OCI-LY1 (cell line): ENCODE results near the gene PIBF1.

ENCODE experiments used
- H2AFZ ChIP-seq: fragments of 200-600 bp; sonication (generic), shearing (Covaris generic); 2 replicates; pipeline ENCODE4 v1.6.0; 2014; ENCODE audit warnings: antibody characterized with exemption, mild to moderate bottlenecking, low read length
- H3F3A ChIP-seq: fragments of 200-600 bp; sonication (generic), shearing (Covaris generic); 2 replicates; pipeline ENCODE4 v1.6.0; 2014; ENCODE audit warnings: mild to moderate bottlenecking, antibody characterized with exemption, low read length, moderate library complexity; ENCODE audit not compliant: insufficient read depth
- H3K27ac ChIP-seq: fragments of 200-600 bp; sonication (generic); 2 replicates; pipeline ENCODE4 v1.5.1; 2014; ENCODE audit warnings: low read length, mixed run types, mild to moderate bottlenecking, low read depth; ENCODE audit not compliant: poor library complexity, severe bottlenecking
- H3K27me3 ChIP-seq: fragments of 200-600 bp; sonication (generic); 2 replicates; pipeline ENCODE4 v1.6.0; 2014; ENCODE audit warnings: antibody characterized with exemption, mild to moderate bottlenecking, low read length, moderate library complexity; ENCODE audit not compliant: insufficient read depth
- H3K36me3 ChIP-seq: fragments of 200-600 bp; sonication (generic); 2 replicates; pipeline ENCODE4 v1.6.1; 2014; ENCODE audit warnings: mild to moderate bottlenecking, antibody characterized with exemption, low read length, moderate library complexity, mixed read lengths; ENCODE audit not compliant: insufficient read depth
- H3K4me1 ChIP-seq: fragments of 200-600 bp; sonication (generic); 2 replicates; pipeline ENCODE4 v1.5.1; 2014; ENCODE audit warnings: mild to moderate bottlenecking, low read length, moderate library complexity; ENCODE audit not compliant: insufficient read depth, severe bottlenecking
- H3K4me2 ChIP-seq: fragments of 200-600 bp; sonication (generic), shearing (Covaris generic); 2 replicates; pipeline ENCODE4 v1.6.1; 2014; ENCODE audit warnings: low read length
- H3K4me3 ChIP-seq: fragments of 200-600 bp; sonication (generic); 2 replicates; pipeline ENCODE4 v1.5.1; 2014; ENCODE audit warnings: low read length, low read depth, mild to moderate bottlenecking, mixed read lengths; ENCODE audit not compliant: poor library complexity, severe bottlenecking
- H3K79me2 ChIP-seq: fragments of 200-600 bp; shearing (Covaris generic); 2 replicates; pipeline ENCODE4 v1.6.1; 2016; ENCODE audit warnings: mixed run types, low read length, mixed read lengths; ENCODE audit not compliant: insufficient read depth
- H3K9ac ChIP-seq: fragments of 200-600 bp; sonication (generic), shearing (Covaris generic); 2 replicates; pipeline ENCODE4 v1.6.1; 2014; ENCODE audit warnings: mild to moderate bottlenecking, low read length, mixed read lengths
- H3K9me2 ChIP-seq: fragments of 200-600 bp; sonication (generic), shearing (Covaris generic); 2 replicates; pipeline ENCODE4 v1.6.1; 2014; ENCODE audit warnings: low read depth, mild to moderate bottlenecking, low read length, mixed read lengths
- H3K9me3 ChIP-seq: fragments of 200-600 bp; shearing (Covaris generic); 2 replicates; pipeline ENCODE4 v1.6.1; 2014; ENCODE audit warnings: low read length, mixed read lengths
- H4K20me1 ChIP-seq: fragments of 200-600 bp; sonication (generic), shearing (Covaris generic); 2 replicates; pipeline ENCODE4 v1.6.0; 2016; ENCODE audit warnings: mild to moderate bottlenecking, low read length; ENCODE audit not compliant: insufficient read depth
- CTCF ChIP-seq: fragments of 200-600 bp; sonication (generic), shearing (Covaris generic); IDR thresholded peaks from 2 replicates; pipeline ENCODE4 v1.5.1; 2017; ENCODE audit warnings: mild to moderate bottlenecking, antibody characterized with exemption, low read length, moderate library complexity, mixed read lengths
- EZH2 ChIP-seq: fragments of 200-600 bp; sonication (generic), shearing (Covaris generic); IDR thresholded peaks from 2 replicates; pipeline ENCODE4 v1.8.0; 2017; ENCODE audit warnings: borderline replicate concordance, mixed run types, mild to moderate bottlenecking, antibody characterized with exemption, low read length, moderate library complexity, mixed read lengths

Gene PIBF1

GRCh38 chr13:73063166-73063565 is 281.2 kb downstream of the PIBF1 start:
- no peak overlapping the region for H2AFZ ChIP-seq
- no peaks in the 10 kb centered on the region; the same call in 1 of the 2 replicates for H3K27me3 ChIP-seq
- no peaks in the 10 kb centered on the region for H4K20me1 ChIP-seq
- H3K9me2 ChIP-seq, result no peaks in the 10 kb centered on the region
- no peaks in the 10 kb centered on the region for H3K79me2 ChIP-seq
- H3F3A ChIP-seq, result no peaks in the 10 kb centered on the region
- no peak overlapping the region for H3K4me3 ChIP-seq
- no peak overlapping the region for H3K4me2 ChIP-seq
- no peak overlapping the region for H3K27ac ChIP-seq
- TF ChIP-seq EZH2 (no peak), CTCF (no peak)
- H3K9me3 ChIP-seq, result no peaks in the 10 kb centered on the region
- peaks cover 17% of the 10 kb centered on the region for H3K4me1 ChIP-seq
- H3K36me3 ChIP-seq, result no peaks in the 10 kb centered on the region; the same call in 1 of the 2 replicates
- H3K9ac ChIP-seq, result no peak overlapping the region

DNA sequence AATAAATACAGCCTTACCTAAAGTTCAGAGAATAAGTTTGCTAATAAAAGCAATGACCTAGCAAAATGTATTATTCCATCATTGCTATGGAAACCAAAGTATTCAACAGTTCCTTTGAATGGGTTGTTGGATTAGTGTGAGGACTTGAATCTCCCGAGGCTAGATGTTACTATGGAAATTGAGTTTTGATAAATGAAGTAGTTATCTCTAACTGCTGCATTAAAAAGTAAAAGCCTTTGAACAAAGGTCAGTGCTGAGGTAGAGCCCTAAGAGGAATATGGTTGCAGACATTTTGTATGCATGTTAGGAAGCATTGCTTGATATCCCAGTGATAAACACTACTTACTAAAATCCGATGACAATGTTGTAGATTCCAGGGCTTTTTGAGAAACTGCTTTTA is 283.1 kb downstream of the PIBF1 start:
- no peak overlapping the region for H3K4me2 ChIP-seq
- no peaks in the 10 kb centered on the region for H3F3A ChIP-seq
- H3K27ac ChIP-seq, result no peak overlapping the region
- no peak overlapping the region for H3K4me3 ChIP-seq
- H3K36me3 ChIP-seq, result no peaks in the 10 kb centered on the region; the same call in 1 of the 2 replicates
- H4K20me1 ChIP-seq, result no peaks in the 10 kb centered on the region
- no peak overlapping the region for H2AFZ ChIP-seq
- no peaks in the 10 kb centered on the region for H3K9me2 ChIP-seq
- H3K79me2 ChIP-seq, result no peaks in the 10 kb centered on the region
- H3K27me3 ChIP-seq, result no peaks in the 10 kb centered on the region; the same call in 1 of the 2 replicates
- H3K4me1 ChIP-seq, result peaks cover 8% of the 10 kb centered on the region
- TF ChIP-seq CTCF (no peak), EZH2 (no peak)
- H3K9me3 ChIP-seq, result no peaks in the 10 kb centered on the region
- no peak overlapping the region for H3K9ac ChIP-seq

DNA sequence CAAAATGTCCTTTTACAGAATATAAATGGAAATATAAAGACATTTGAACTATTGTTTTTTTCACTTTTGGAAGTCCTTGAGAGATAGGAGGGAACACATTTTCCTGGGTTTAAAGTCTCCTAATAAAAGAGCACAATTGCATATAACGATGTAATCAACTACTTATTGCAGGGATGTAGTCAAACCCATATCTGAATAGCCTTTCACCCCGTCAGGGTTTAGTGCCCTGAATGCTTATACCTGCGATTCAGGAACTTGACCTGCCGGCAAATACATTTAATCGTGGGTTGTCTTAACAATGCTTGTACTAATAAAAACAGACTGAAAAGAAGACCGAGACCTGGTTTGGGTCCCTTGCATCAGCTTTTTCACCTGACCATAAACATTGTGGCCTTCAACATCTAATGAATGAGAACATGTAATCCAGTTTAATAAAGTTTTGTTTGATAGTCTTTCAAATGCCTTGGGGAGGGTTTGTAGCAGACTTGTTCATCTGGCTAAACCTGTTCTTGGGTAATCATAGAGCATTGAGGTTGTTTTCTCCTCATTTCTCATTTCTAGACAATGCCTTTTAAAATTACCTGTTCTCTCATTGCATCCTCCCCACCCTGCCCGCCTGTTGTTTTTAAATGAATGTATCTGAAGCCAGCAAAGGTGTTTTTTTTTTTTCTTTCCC is 283.9 kb downstream of the PIBF1 start:
- H3K9me3 ChIP-seq, result no peaks in the 10 kb centered on the region
- H3F3A ChIP-seq, result no peaks in the 10 kb centered on the region
- H4K20me1 ChIP-seq, result no peaks in the 10 kb centered on the region
- H3K9me2 ChIP-seq, result no peaks in the 10 kb centered on the region
- no peak overlapping the region for H2AFZ ChIP-seq
- no peaks in the 10 kb centered on the region; the same call in 1 of the 2 replicates for H3K27me3 ChIP-seq
- H3K9ac ChIP-seq, result no peak overlapping the region
- TF ChIP-seq EZH2 (no peak), CTCF (no peak)
- H3K4me1 ChIP-seq, result peaks cover under 1% of the 10 kb centered on the region
- no peak overlapping the region for H3K27ac ChIP-seq
- no peak overlapping the region for H3K4me2 ChIP-seq
- no peaks in the 10 kb centered on the region for H3K79me2 ChIP-seq
- H3K36me3 ChIP-seq, result no peaks in the 10 kb centered on the region; the same call in 1 of the 2 replicates
- no peak overlapping the region for H3K4me3 ChIP-seq
